Vagina (tissue), 2 donors: Measurements from ENCODE around the gene CRYBG1. TPM values are rescaled to one million over a fixed set of nuclear protein-coding genes. Genes with fewer than 3 reads are reported as not detected.

ENCODE experiments used
- DNase-seq, 2 donors: peaks; one replicate each; pipeline ENCODE4 v3.0.0-alpha.2; 2017; ENCODE audit errors: extremely low spot score in 2 of 2
- H3K27ac ChIP-seq: fragments of 200-600 bp; sonication (generic); one replicate; pipeline ENCODE4 v1.5.1; 2019
- H3K27me3 ChIP-seq: fragments of 200-600 bp; sonication (generic); one replicate; pipeline ENCODE4 v1.5.1; 2019
- H3K36me3 ChIP-seq, 2 donors: fragments of 200-600 bp; sonication (generic); one replicate each; pipeline ENCODE4 v1.5.1; 2017 to 2019
- H3K4me1 ChIP-seq: fragments of 200-600 bp; sonication (generic); one replicate; pipeline ENCODE4 v1.5.1; 2019
- H3K4me3 ChIP-seq, 2 donors: fragments of 200-600 bp; sonication (generic); 1 replicate in 1 of 2; 2 replicates in 1 of 2; pipeline ENCODE4 v1.5.1; 2016 to 2019
- H3K9me3 ChIP-seq: fragments of 200-600 bp; sonication (generic); one replicate; pipeline ENCODE4 v1.5.1; 2019
- CTCF ChIP-seq, 3 experiments: fragments of 450-650 bp in 2 of 3; fragments of 200-600 bp in 1 of 3; sonication (generic) in 1 of 3; IDR thresholded peaks; one replicate each; pipeline ENCODE4 v1.5.1; 2017 to 2019; ENCODE audit warnings: antibody characterized with exemption in 3 of 3, mild to moderate bottlenecking in 2 of 3, moderate library complexity in 2 of 3
- POLR2A ChIP-seq, 2 donors: fragments of 450-650 bp; IDR thresholded peaks; one replicate each; pipeline ENCODE4 v1.6.1; 2017; ENCODE audit warnings: antibody characterized with exemption in 2 of 2, mild to moderate bottlenecking in 2 of 2, moderate library complexity in 2 of 2
- POLR2AphosphoS5 ChIP-seq, 2 donors: sonication (generic); formaldehyde crosslinking; IDR thresholded peaks; one replicate each; pipeline ENCODE4 v1.9.0; 2017; ENCODE audit warnings: antibody characterized with exemption in 2 of 2, mild to moderate bottlenecking in 2 of 2, low read depth in 1 of 2; ENCODE audit not compliant: insufficient read depth in 1 of 2
- intact Hi-C: fragments of 100-400 bp; cut with DNase I; formaldehyde crosslinking; loops from one replicate; pipeline ENCODE4 v1.15.1; 2023
- total RNA-seq: library from RNA; depleted of rRNA; stranded (reverse); fragments of >200 nt; gene quantifications from one replicate; pipeline ENCODE4 v1.2.3, GENCODE V29; 2016

CRYBG1 gene
- total RNA-seq, 1 donor from 2014 or later = 46.7 TPM

GRCh38 chr6:106419900-106420613 lies 59.5 kb downstream of the CRYBG1 start:
- intact Hi-C loops = no loop called here

GRCh38 chr6:106421496-106421895 lies 61.0 kb downstream of the CRYBG1 start:
- no peak for TF ChIP-seq CTCF (IDR thresholded peaks at IDR 0.05)
- no peak for TF ChIP-seq POLR2AphosphoS5 (IDR thresholded peaks at IDR 0.05; ENCODE audit: insufficient read depth in 1 of 2, low read depth in 1 of 2)
- TF ChIP-seq POLR2A (IDR thresholded peaks at IDR 0.05) = no peak
- Histone ChIP-seq H3K36me3 (no peaks in the 10 kb centered on the region), H3K4me3 (no peak overlapping the region), H3K9me3 (no peaks in the 10 kb centered on the region), H3K27me3 (no peaks in the 10 kb centered on the region), H3K4me1 (no peaks in the 10 kb centered on the region), H3K27ac (no peak overlapping the region)
- no peak for DNase-seq
- intact Hi-C loops = no loop called here

More at GRCh38 chr6:106419900-106420613, 59.5 kb downstream of the CRYBG1 start:
- TF ChIP-seq CTCF (IDR thresholded peaks at IDR 0.05) (no peak), POLR2A (IDR thresholded peaks at IDR 0.05) (no peak), POLR2AphosphoS5 (IDR thresholded peaks at IDR 0.05; ENCODE audit: insufficient read depth in 1 of 2, low read depth in 1 of 2) (no peak)
- no peak for DNase-seq
- Histone ChIP-seq H3K4me3 (no peak overlapping the region), H3K27ac (no peak overlapping the region), H3K27me3 (no peaks in the 10 kb centered on the region), H3K36me3 (no peaks in the 10 kb centered on the region), H3K9me3 (no peaks in the 10 kb centered on the region), H3K4me1 (peaks cover 4% of the 10 kb centered on the region)

GRCh38 chr6:106422534-106422933 lies 62.0 kb downstream of the CRYBG1 start:
- no peak for TF ChIP-seq POLR2AphosphoS5 (IDR thresholded peaks at IDR 0.05; ENCODE audit: insufficient read depth in 1 of 2, low read depth in 1 of 2)
- TF ChIP-seq CTCF (IDR thresholded peaks at IDR 0.05) = no peak
- no peak for TF ChIP-seq POLR2A (IDR thresholded peaks at IDR 0.05)
- intact Hi-C loops = no loop called here
- no peak for DNase-seq

GRCh38 chr6:106425382-106425781 lies 64.9 kb downstream of the CRYBG1 start:
- H3K9me3 ChIP-seq = no peaks in the 10 kb centered on the region
- TF ChIP-seq POLR2AphosphoS5 (IDR thresholded peaks at IDR 0.05; ENCODE audit: insufficient read depth in 1 of 2, low read depth in 1 of 2) = no peak
- intact Hi-C loops = no loop called here
- DNase-seq = no peak
- no peak overlapping the region for H3K27ac ChIP-seq
- no peaks in the 10 kb centered on the region for H3K36me3 ChIP-seq
- no peaks in the 10 kb centered on the region for H3K27me3 ChIP-seq
- no peaks in the 10 kb centered on the region for H3K4me1 ChIP-seq
- no peak overlapping the region for H3K4me3 ChIP-seq

More at GRCh38 chr6:106422534-106422933, 62.0 kb downstream of the CRYBG1 start:
- no peak overlapping the region for H3K4me3 ChIP-seq
- H3K27me3 ChIP-seq = no peaks in the 10 kb centered on the region
- H3K36me3 ChIP-seq = no peaks in the 10 kb centered on the region
- no peaks in the 10 kb centered on the region for H3K4me1 ChIP-seq
- no peak overlapping the region for H3K27ac ChIP-seq
- H3K9me3 ChIP-seq = no peaks in the 10 kb centered on the region

GRCh38 chr6:106426250-106426970 lies 65.9 kb downstream of the CRYBG1 start:
- H3K36me3 ChIP-seq = no peaks in the 10 kb centered on the region
- intact Hi-C loops = no loop called here
- no peak for DNase-seq
- H3K27ac ChIP-seq = no peak overlapping the region
- TF ChIP-seq POLR2AphosphoS5 (IDR thresholded peaks at IDR 0.05; ENCODE audit: insufficient read depth in 1 of 2, low read depth in 1 of 2) = no peak
- no peak for TF ChIP-seq CTCF (IDR thresholded peaks at IDR 0.05)
- TF ChIP-seq POLR2A (IDR thresholded peaks at IDR 0.05) = no peak
- no peaks in the 10 kb centered on the region for H3K4me1 ChIP-seq
- H3K9me3 ChIP-seq = no peaks in the 10 kb centered on the region
- H3K4me3 ChIP-seq = no peak overlapping the region
- no peaks in the 10 kb centered on the region for H3K27me3 ChIP-seq
